ENCODE results near the gene SMIM11. TPM values are rescaled to one million over a fixed set of nuclear protein-coding genes. Genes with fewer than 3 reads are reported as not detected.
A peak's percentile ranks its signal among the peaks of the same experiment; 100 is the strongest.

The SMIM11 gene
- total RNA-seq, 1 donor, result 6.5 TPM

- H3K4me3 ChIP-seq (ENCODE audit: low read depth, low read length), result no peak overlapping the region
- TF ChIP-seq CTCF (IDR thresholded peaks at IDR 0.05; ENCODE audit: insufficient read depth, low read length), result no peak
- DNase-seq (ENCODE audit: low read depth), result no peak
These were observed 30.7 kb upstream of the SMIM11 start for GRCh38 chr21:34344584-34344983.

GRCh38 chr21:34345091-34345871 lies 30.0 kb upstream of the SMIM11 start:
- no peak for DNase-seq (ENCODE audit: low read depth)
- H3K4me3 ChIP-seq (ENCODE audit: low read depth, low read length), result no peak overlapping the region
- TF ChIP-seq CTCF (IDR thresholded peaks at IDR 0.05; ENCODE audit: insufficient read depth, low read length), result no peak

GRCh38 chr21:34345892-34346291 lies 29.4 kb upstream of the SMIM11 start:
- no peak for DNase-seq (ENCODE audit: low read depth)
- H3K4me3 ChIP-seq (ENCODE audit: low read depth, low read length), result no peak overlapping the region
- no peak for TF ChIP-seq CTCF (IDR thresholded peaks at IDR 0.05; ENCODE audit: insufficient read depth, low read length)

GRCh38 chr21:34348890-34349519 lies 26.3 kb upstream of the SMIM11 start:
- no peak for TF ChIP-seq CTCF (IDR thresholded peaks at IDR 0.05; ENCODE audit: insufficient read depth, low read length)
- no peak overlapping the region for H3K4me3 ChIP-seq (ENCODE audit: low read depth, low read length)
- no peak for DNase-seq (ENCODE audit: low read depth)

GRCh38 chr21:34351786-34352241 lies 23.5 kb upstream of the SMIM11 start:
- peak; percentile 34 for DNase-seq (ENCODE audit: low read depth)
- no peak overlapping the region for H3K4me3 ChIP-seq (ENCODE audit: low read depth, low read length)
- peak; percentile 54 for TF ChIP-seq CTCF (IDR thresholded peaks at IDR 0.05; ENCODE audit: insufficient read depth, low read length)

- DNase-seq (ENCODE audit: low read depth), result no peak
- no peak overlapping the region for H3K4me3 ChIP-seq (ENCODE audit: low read depth, low read length)
- TF ChIP-seq CTCF (IDR thresholded peaks at IDR 0.05; ENCODE audit: insufficient read depth, low read length), result no peak
These were observed 22.8 kb upstream of the SMIM11 start for GRCh38 chr21:34352556-34352955.
